Peyer's patch (tissue), 4 donors: ENCODE data around the gene ADSS2. TPM values are rescaled to one million over a fixed set of nuclear protein-coding genes. Genes with fewer than 3 reads are reported as not detected.
A peak's percentile ranks its signal among the peaks of the same experiment; 100 is the strongest.

Experiments used
- DNase-seq, 3 donors: peaks; one replicate each; pipeline ENCODE4 v3.0.0-alpha.2; 2017 to 2019
- H3K27ac ChIP-seq, 4 donors: fragments of 200-600 bp; sonication (generic); one replicate each; pipeline ENCODE4 v1.5.1; 2016 to 2019
- H3K27me3 ChIP-seq, 2 donors: fragments of 200-600 bp; sonication (generic); one replicate each; pipeline ENCODE4 v1.5.1; 2019
- H3K36me3 ChIP-seq, 3 donors: fragments of 200-600 bp; sonication (generic); one replicate each; pipeline ENCODE4 v1.5.1; 2016 to 2019
- H3K4me1 ChIP-seq, 4 donors: fragments of 200-600 bp; sonication (generic); one replicate each; pipeline ENCODE4 v1.5.1; 2016 to 2019
- H3K4me3 ChIP-seq, 4 donors: fragments of 200-600 bp; sonication (generic); 1 replicate in 3 of 4; 2 replicates in 1 of 4; pipeline ENCODE4 v1.5.1; 2016 to 2019; ENCODE audit warnings: mild to moderate bottlenecking in 1 of 4
- H3K9me3 ChIP-seq, 4 donors: fragments of 200-600 bp; sonication (generic); one replicate each; pipeline ENCODE4 v1.5.1; 2016 to 2019; ENCODE audit warnings: mild to moderate bottlenecking in 1 of 4
- CTCF ChIP-seq, 6 experiments: fragments of 450-650 bp in 4 of 6; fragments of 200-600 bp in 2 of 6; sonication (generic) in 1 of 6; IDR thresholded peaks; one replicate each; pipeline ENCODE4 v1.5.1; 2017 to 2019; ENCODE audit warnings: antibody characterized with exemption in 6 of 6, mild to moderate bottlenecking in 3 of 6, moderate library complexity in 1 of 6
- POLR2A ChIP-seq, 2 donors: fragments of 450-650 bp; IDR thresholded peaks; one replicate each; pipeline ENCODE4 v1.5.1; 2017; ENCODE audit warnings: antibody characterized with exemption in 2 of 2, mild to moderate bottlenecking in 2 of 2, moderate library complexity in 2 of 2
- total RNA-seq, 4 donors: library from RNA; depleted of rRNA; stranded (reverse); fragments of >200 nt; gene quantifications; one replicate each; pipeline ENCODE4 v1.1.0, GENCODE V29; 2016

The ADSS2 gene
- total RNA-seq, 4 donors from 2014 or later = 26.9 to 47.0 (median 30.4) TPM

- Histone ChIP-seq H3K4me1 (peaks cover 0 to 50% (median 5%) of the 10 kb centered on the region in 4 donors), H3K27ac (no peak overlapping the region), H3K9me3 (no peaks in the 10 kb centered on the region), H3K4me3 (no peak overlapping the region), H3K27me3 (no peaks in the 10 kb centered on the region), H3K36me3 (no peaks in the 10 kb centered on the region)
- no peak for TF ChIP-seq CTCF (IDR thresholded peaks at IDR 0.05)
- no peak for TF ChIP-seq POLR2A (IDR thresholded peaks at IDR 0.05)
- no peak for DNase-seq
Measured at GRCh38 chr1:244448279-244449036, 3.3 kb downstream of the ADSS2 start.

GRCh38 chr1:244447552-244447951 lies 4.2 kb downstream of the ADSS2 start:
- no peak overlapping the region for H3K4me3 ChIP-seq
- TF ChIP-seq CTCF (IDR thresholded peaks at IDR 0.05) (no peak), POLR2A (IDR thresholded peaks at IDR 0.05) (no peak)
- DNase-seq = no peak
- peaks cover 0 to 50% (median 5%) of the 10 kb centered on the region in 4 donors for H3K4me1 ChIP-seq
- H3K27me3 ChIP-seq = no peaks in the 10 kb centered on the region
- H3K27ac ChIP-seq = no peak overlapping the region
- no peaks in the 10 kb centered on the region for H3K9me3 ChIP-seq
- H3K36me3 ChIP-seq = no peaks in the 10 kb centered on the region

- Histone ChIP-seq H3K9me3 (no peaks in the 10 kb centered on the region), H3K4me3 (no peak overlapping the region), H3K27ac (no peak overlapping the region), H3K4me1 (peaks cover 0 to 50% (median 5%) of the 10 kb centered on the region in 4 donors), H3K36me3 (no peaks in the 10 kb centered on the region), H3K27me3 (no peaks in the 10 kb centered on the region)
- no peak for DNase-seq
- no peak for TF ChIP-seq POLR2A (IDR thresholded peaks at IDR 0.05)
- no peak for TF ChIP-seq CTCF (IDR thresholded peaks at IDR 0.05)
Measured at GRCh38 chr1:244447024-244447423, 4.7 kb downstream of the ADSS2 start.

GRCh38 chr1:244445320-244446181 lies 6.2 kb downstream of the ADSS2 start:
- H3K4me3 ChIP-seq = no peak overlapping the region
- DNase-seq = no peak
- no peaks in the 10 kb centered on the region for H3K9me3 ChIP-seq
- peaks cover 0 to 50% (median 5%) of the 10 kb centered on the region in 4 donors for H3K4me1 ChIP-seq
- no peak for TF ChIP-seq POLR2A (IDR thresholded peaks at IDR 0.05)
- no peak for TF ChIP-seq CTCF (IDR thresholded peaks at IDR 0.05)
- H3K27me3 ChIP-seq = no peaks in the 10 kb centered on the region
- no peaks in the 10 kb centered on the region for H3K36me3 ChIP-seq
- H3K27ac ChIP-seq = peak overlapping the region in 2 of 4 donors; percentile 18 to 51

GRCh38 chr1:244444854-244445253 lies 6.9 kb downstream of the ADSS2 start:
- no peak for DNase-seq
- Histone ChIP-seq H3K27ac (peak overlapping the region in 1 of 4 donors; percentile 51), H3K27me3 (no peaks in the 10 kb centered on the region), H3K4me3 (no peak overlapping the region), H3K4me1 (peaks cover 0 to 44% (median 2%) of the 10 kb centered on the region in 4 donors), H3K36me3 (no peaks in the 10 kb centered on the region), H3K9me3 (no peaks in the 10 kb centered on the region)
- TF ChIP-seq CTCF (IDR thresholded peaks at IDR 0.05) = no peak
- TF ChIP-seq POLR2A (IDR thresholded peaks at IDR 0.05) = no peak
